MCF 10A (cell line): Measurements from ENCODE around the gene FCMR. TPM values are rescaled to one million over a fixed set of nuclear protein-coding genes. Genes with fewer than 3 reads are reported as not detected.
A peak's percentile ranks its signal among the peaks of the same experiment; 100 is the strongest.

Experiments
- BruUV-seq: library from RNA; stranded (reverse); fragments of 400-500 nt; replicated peaks from 2 replicates; lab custom pipeline; 2021; lab: Mats Ljungman, UMichigan
- CTCF ChIA-PET: fragments of 300-600 bp; sonication (Branson Sonifier 250); formaldehyde crosslinking; extraction: SDS; loops from one replicate; lab custom pipeline; 2021; ENCODE audit warnings: antibody characterized with exemption, inconsistent platforms; lab: Yijun Ruan, JAX
- POLR2A ChIA-PET: fragments of 300-600, 350-650 bp; sonication (Branson Sonifier 250); formaldehyde crosslinking; extraction: SDS; loops from one replicate; lab custom pipeline; 2020; ENCODE audit warnings: antibody characterized with exemption, inconsistent platforms; lab: Yijun Ruan, JAX
- DNase-seq: peaks from one replicate; pipeline ENCODE4 v3.0.0-alpha.2; 2018; ENCODE audit not compliant: unreplicated experiment
- H3K27ac Mint-ChIP-seq: one replicate; pipeline ENCODE4 v1.8.0; 2022; ENCODE audit warnings: mild to moderate bottlenecking, low read depth, mixed read lengths; ENCODE audit not compliant: unreplicated experiment
- H3K27me3 Mint-ChIP-seq: one replicate; pipeline ENCODE4 v1.8.0; 2022; ENCODE audit warnings: mixed read lengths; ENCODE audit not compliant: insufficient read depth, unreplicated experiment
- H3K36me3 Mint-ChIP-seq: one replicate; pipeline ENCODE4 v1.8.0; 2022; ENCODE audit warnings: mild to moderate bottlenecking, moderate library complexity, mixed read lengths; ENCODE audit not compliant: insufficient read depth, unreplicated experiment
- H3K4me1 Mint-ChIP-seq: one replicate; pipeline ENCODE4 v1.8.0; 2022; ENCODE audit warnings: mixed read lengths; ENCODE audit not compliant: insufficient read depth, unreplicated experiment
- H3K4me3 Mint-ChIP-seq: one replicate; pipeline ENCODE4 v1.8.0; 2022; ENCODE audit warnings: mild to moderate bottlenecking, moderate library complexity, mixed read lengths; ENCODE audit not compliant: unreplicated experiment
- H3K9me3 Mint-ChIP-seq: one replicate; pipeline ENCODE4 v1.8.0; 2022; ENCODE audit warnings: mixed read lengths; ENCODE audit not compliant: unreplicated experiment
- intact Hi-C: fragments of 100-400 bp; cut with micrococcal nuclease; formaldehyde crosslinking; loops from 2 replicates; pipeline ENCODE4 v1.14.1; 2022
- total RNA-seq: library from RNA; stranded (reverse); gene quantifications from 2 replicates; pipeline ENCODE4 v1.2.3, GENCODE V29; 2022
- TF ChIP-seq, protein P1 (sequence below): fragments of 200-600 bp; IDR thresholded peaks from one replicate; pipeline ENCODE4 v1.8.0; 2022; ENCODE audit warnings: antibody characterized with exemption, mild to moderate bottlenecking; ENCODE audit not compliant: unreplicated experiment

Gene FCMR
- total RNA-seq, 1 experiment from 2014 or later: 10.1 TPM

DNA sequence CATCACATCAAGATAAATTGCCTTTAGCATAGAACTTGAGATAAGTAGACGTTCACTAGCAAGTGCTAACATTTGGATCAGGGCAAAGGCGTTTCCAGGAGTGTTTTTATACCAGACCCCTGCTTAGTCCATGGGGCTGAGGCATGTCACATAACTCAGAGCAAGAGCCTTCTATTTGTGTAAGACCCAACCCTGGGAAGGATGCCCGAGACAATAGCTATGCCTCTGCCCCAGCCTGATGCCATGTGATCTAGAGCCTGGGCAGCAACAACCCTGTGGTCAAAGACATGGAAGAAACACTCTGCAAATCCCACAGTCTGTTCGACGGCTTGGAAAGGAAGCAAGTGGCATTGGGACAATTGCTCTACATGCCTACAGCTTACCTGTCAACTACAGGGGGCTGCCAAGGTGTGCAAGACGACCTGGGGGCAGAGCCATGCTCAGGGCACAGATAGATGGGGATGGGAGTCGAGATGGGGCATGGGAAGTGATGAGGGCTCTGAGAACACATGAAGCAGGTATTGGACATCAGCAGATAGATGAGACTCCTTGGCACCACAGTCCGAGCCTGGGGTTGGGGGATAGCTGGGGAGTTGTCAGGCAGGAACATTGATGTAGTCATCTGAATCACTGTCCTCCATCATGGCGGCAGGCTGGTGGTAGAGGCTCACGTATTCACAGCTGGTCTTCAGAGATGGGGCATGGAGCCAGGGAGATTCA lies 17.2 kb downstream of the FCMR start:
- POLR2A ChIA-PET: interaction anchor here (0.6 to 8.1 kb wide), 12 partner anchors 9 to 369 kb away, joined by 3 to 271 read pairs (median 4); partner anchors contain the start of genes DYRK3 and IL24
- H3K9me3 Mint-ChIP-seq: no peaks in the 10 kb centered on the region
- CTCF ChIA-PET: interaction anchor here (0.6 to 6.1 kb wide), 11 partner anchors 8 to 195 kb away, joined by 3 to 89 read pairs (median 4); partner anchors contain the start of gene IL20
- TF ChIP-seq, protein P1, sequence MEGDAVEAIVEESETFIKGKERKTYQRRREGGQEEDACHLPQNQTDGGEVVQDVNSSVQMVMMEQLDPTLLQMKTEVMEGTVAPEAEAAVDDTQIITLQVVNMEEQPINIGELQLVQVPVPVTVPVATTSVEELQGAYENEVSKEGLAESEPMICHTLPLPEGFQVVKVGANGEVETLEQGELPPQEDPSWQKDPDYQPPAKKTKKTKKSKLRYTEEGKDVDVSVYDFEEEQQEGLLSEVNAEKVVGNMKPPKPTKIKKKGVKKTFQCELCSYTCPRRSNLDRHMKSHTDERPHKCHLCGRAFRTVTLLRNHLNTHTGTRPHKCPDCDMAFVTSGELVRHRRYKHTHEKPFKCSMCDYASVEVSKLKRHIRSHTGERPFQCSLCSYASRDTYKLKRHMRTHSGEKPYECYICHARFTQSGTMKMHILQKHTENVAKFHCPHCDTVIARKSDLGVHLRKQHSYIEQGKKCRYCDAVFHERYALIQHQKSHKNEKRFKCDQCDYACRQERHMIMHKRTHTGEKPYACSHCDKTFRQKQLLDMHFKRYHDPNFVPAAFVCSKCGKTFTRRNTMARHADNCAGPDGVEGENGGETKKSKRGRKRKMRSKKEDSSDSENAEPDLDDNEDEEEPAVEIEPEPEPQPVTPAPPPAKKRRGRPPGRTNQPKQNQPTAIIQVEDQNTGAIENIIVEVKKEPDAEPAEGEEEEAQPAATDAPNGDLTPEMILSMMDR: no peak
- intact Hi-C loops: no loop called here
- no peak for DNase-seq
- peaks cover 44% of the 10 kb centered on the region for H3K4me1 Mint-ChIP-seq
- no TSS peak for BruUV-seq
- H3K4me3 Mint-ChIP-seq: no peak overlapping the region
- no peaks in the 10 kb centered on the region for H3K27me3 Mint-ChIP-seq
- H3K36me3 Mint-ChIP-seq: no peaks in the 10 kb centered on the region
- peak overlapping the region; percentile 22 for H3K27ac Mint-ChIP-seq

DNA sequence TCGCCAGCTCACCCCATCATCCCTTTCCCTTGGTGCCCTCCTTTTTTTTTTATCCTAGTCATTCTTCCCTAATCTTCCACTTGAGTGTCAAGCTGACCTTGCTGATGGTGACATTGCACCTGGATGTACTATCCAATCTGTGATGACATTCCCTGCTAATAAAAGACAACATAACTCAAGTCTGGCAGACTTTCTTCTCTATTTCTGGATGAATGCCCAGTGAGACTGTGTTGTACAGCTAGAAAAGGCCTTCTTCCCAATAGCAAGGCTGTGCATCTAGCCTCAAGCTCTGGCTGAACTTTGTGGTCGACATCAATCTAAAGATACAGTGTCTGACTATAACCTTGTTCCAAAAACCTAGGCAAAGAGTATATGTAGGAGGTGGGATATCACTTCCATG lies 18.1 kb downstream of the FCMR start:
- POLR2A ChIA-PET: interaction anchor here (0.6 to 8.1 kb wide), 4 partner anchors 8 to 29 kb away, joined by 3 to 271 read pairs (median 4); partner anchors contain the start of gene IL24

DNA sequence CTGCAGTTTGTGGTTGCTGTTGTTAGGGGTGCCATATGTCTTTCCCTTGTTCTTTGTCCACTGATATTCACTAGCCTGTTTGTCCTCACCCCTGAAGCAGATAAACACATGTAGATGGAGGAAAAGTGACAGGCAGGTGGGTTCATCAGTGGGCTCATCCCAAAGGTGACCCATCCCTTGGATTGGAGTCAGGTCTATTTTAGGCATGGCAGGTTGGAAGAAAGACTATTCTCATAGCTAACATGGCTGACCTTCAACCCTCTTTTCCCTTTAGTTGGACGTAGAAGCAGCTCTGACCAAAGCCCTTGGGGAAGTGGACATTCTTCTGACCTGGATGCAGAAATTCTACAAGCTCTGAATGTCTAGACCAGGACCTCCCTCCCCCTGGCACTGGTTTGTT lies 19.0 kb downstream of the FCMR start:
- no peak overlapping the region for H3K27ac Mint-ChIP-seq
- peaks cover 44% of the 10 kb centered on the region for H3K4me1 Mint-ChIP-seq
- ChIA-PET CTCF (interaction anchor here (1.2 to 5.6 kb wide), 4 partner anchors 9 to 167 kb away, joined by 3 to 40 read pairs (median 6); partner anchors contain the start of gene IL20), POLR2A (interaction anchor here (0.8 to 8.1 kb wide), 2 partner anchors 7 to 117 kb away, joined by 3 to 271 read pairs; partner anchors contain the start of gene IL24)
- BruUV-seq: no TSS peak
- H3K4me3 Mint-ChIP-seq: no peak overlapping the region
- no peaks in the 10 kb centered on the region for H3K27me3 Mint-ChIP-seq
- H3K36me3 Mint-ChIP-seq: peaks cover 9% of the 10 kb centered on the region
- TF ChIP-seq, protein P1: no peak
- H3K9me3 Mint-ChIP-seq: no peaks in the 10 kb centered on the region
- intact Hi-C loops: no loop called here
- no peak for DNase-seq

More for the DNA sequence above, 18.1 kb downstream of the FCMR start:
- intact Hi-C loops: no loop called here
- Mint-ChIP-seq H3K36me3 (peaks cover 2% of the 10 kb centered on the region), H3K9me3 (no peaks in the 10 kb centered on the region), H3K4me1 (peaks cover 43% of the 10 kb centered on the region), H3K27me3 (no peaks in the 10 kb centered on the region), H3K27ac (no peak overlapping the region), H3K4me3 (no peak overlapping the region)
- BruUV-seq: no TSS peak
- CTCF ChIA-PET: interaction anchor here (0.6 to 5.6 kb wide), 5 partner anchors 18 to 168 kb away, joined by 3 to 40 read pairs (median 3); partner anchors contain the start of gene IL20
- DNase-seq: peak; percentile 53
- TF ChIP-seq, protein P1: no peak

DNA sequence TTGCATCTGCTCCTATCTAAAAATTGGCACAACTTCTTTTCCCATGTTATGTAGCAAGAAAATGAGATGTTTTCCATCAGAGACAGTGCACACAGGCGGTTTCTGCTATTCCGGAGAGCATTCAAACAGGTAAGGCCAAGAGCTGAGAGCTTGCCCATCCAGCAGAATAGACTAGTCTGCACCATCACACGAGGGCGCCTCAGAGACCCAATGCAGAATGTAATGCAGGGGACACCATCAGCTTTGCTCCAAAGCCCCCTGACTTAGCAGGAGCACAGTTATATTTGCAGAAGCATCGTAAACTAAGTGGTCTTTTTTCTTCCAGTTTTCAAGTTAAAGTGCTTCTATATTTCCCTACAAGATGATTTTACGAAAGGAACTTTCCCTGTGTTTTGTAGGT lies 19.8 kb downstream of the FCMR start:
- H3K9me3 Mint-ChIP-seq: no peaks in the 10 kb centered on the region
- ChIA-PET CTCF (interaction anchor here (1.0 to 2.7 kb wide), 4 partner anchors 9 to 92 kb away, joined by 4 to 16 read pairs (median 6); partner anchors contain the start of gene IL20), POLR2A (interaction anchor here (1.6 kb wide), 1 partner anchor 12 kb away, joined by 6 read pairs; no protein-coding TSS in a partner anchor)

More for the DNA sequence above, 19.8 kb downstream of the FCMR start:
- H3K36me3 Mint-ChIP-seq: peaks cover 9% of the 10 kb centered on the region
- peaks cover 44% of the 10 kb centered on the region for H3K4me1 Mint-ChIP-seq
- TF ChIP-seq, protein P1: no peak
- no peak overlapping the region for H3K27ac Mint-ChIP-seq
- intact Hi-C loops: no loop called here
- no peak for DNase-seq
- no peak overlapping the region for H3K4me3 Mint-ChIP-seq
- BruUV-seq: no TSS peak
- H3K27me3 Mint-ChIP-seq: no peaks in the 10 kb centered on the region
